ENCODE data around the gene IGF2BP1.

GRCh38 chr17:49082231-49082630 lies 85.0 kb downstream of the IGF2BP1 start:
- TF ChIP-seq CTCF (IDR thresholded peaks at IDR 0.05; ENCODE audit: low read depth, low read length): no peak
- no peak for TF ChIP-seq EZH2phosphoT487 (IDR thresholded peaks at IDR 0.05; ENCODE audit: low read depth)
